Astrocyte (in vitro differentiated cells and primary cell): ENCODE data around the gene GNAT1.

ENCODE experiments used
- CTCF ChIP-seq: IDR thresholded peaks from 2 replicates; pipeline ENCODE4 v1.5.1; 2011; ENCODE audit warnings: low read depth, mild to moderate bottlenecking, inconsistent platforms, low read length, moderate library complexity; ENCODE audit not compliant: insufficient read depth
- EZH2 ChIP-seq: IDR thresholded peaks from 2 replicates; pipeline ENCODE4 v1.6.1; 2012; ENCODE audit warnings: mild to moderate bottlenecking, low read length, inconsistent platforms; ENCODE audit not compliant: insufficient read depth

- TF ChIP-seq CTCF (no peak), EZH2 (no peak)
Observed at GRCh38 chr3:50190936-50191660, at the start of gene GNAT1.
